Chondrocyte (in vitro differentiated cells): ENCODE measurements around the gene RTL5. TPM values are rescaled to one million over a fixed set of nuclear protein-coding genes. Genes with fewer than 3 reads are reported as not detected.

Experiments used
- DNase-seq: peaks from one replicate; pipeline ENCODE4 v3.0.0; 2021; ENCODE audit warnings: mixed read lengths, low spot score
- H3K27ac Mint-ChIP-seq: one replicate; pipeline ENCODE4 v1.8.0; 2021; ENCODE audit warnings: mild to moderate bottlenecking, moderate library complexity, mixed read lengths; ENCODE audit not compliant: unreplicated experiment
- H3K27me3 Mint-ChIP-seq: 2 replicates; pipeline ENCODE4 v1.8.0; 2021; ENCODE audit warnings: low read depth, mixed read lengths
- H3K36me3 Mint-ChIP-seq: 2 replicates; pipeline ENCODE4 v1.8.0; 2021; ENCODE audit warnings: low read depth, mixed read lengths
- H3K4me1 Mint-ChIP-seq: 2 replicates; pipeline ENCODE4 v1.8.0; 2021; ENCODE audit warnings: low read depth, mild to moderate bottlenecking, mixed read lengths
- H3K4me3 Mint-ChIP-seq: one replicate; pipeline ENCODE4 v1.8.0; 2021; ENCODE audit warnings: mild to moderate bottlenecking, moderate library complexity, mixed read lengths; ENCODE audit not compliant: unreplicated experiment
- H3K9me3 Mint-ChIP-seq: 2 replicates; pipeline ENCODE4 v1.8.0; 2021; ENCODE audit warnings: low read depth, mixed read lengths
- CTCF ChIP-seq: fragments of 200-600 bp; sonication (generic); IDR thresholded peaks from 2 replicates; pipeline ENCODE4 v1.5.0; 2021; ENCODE audit warnings: antibody characterized with exemption, mild to moderate bottlenecking, moderate library complexity
- total RNA-seq: library from RNA; stranded (reverse); gene quantifications from 3 replicates; pipeline ENCODE4 v1.2.1, GENCODE V29; 2021

Gene RTL5
- total RNA-seq, 1 donor from 2014 or later = 14.1 TPM

GRCh38 chrX:72113461-72113860 lies 18.3 kb downstream of the RTL5 start:
- no peak overlapping the region for H3K4me3 Mint-ChIP-seq
- H3K36me3 Mint-ChIP-seq = no peaks in the 10 kb centered on the region
- DNase-seq = no peak
- no peaks in the 10 kb centered on the region for H3K9me3 Mint-ChIP-seq
- H3K4me1 Mint-ChIP-seq = peaks cover 4% of the 10 kb centered on the region
- TF ChIP-seq CTCF = no peak
- no peaks in the 10 kb centered on the region for H3K27me3 Mint-ChIP-seq
- no peak overlapping the region for H3K27ac Mint-ChIP-seq

- no peak for TF ChIP-seq CTCF
- H3K27me3 Mint-ChIP-seq = no peaks in the 10 kb centered on the region
- H3K4me1 Mint-ChIP-seq = peaks cover 4% of the 10 kb centered on the region
- peaks cover 3% of the 10 kb centered on the region for H3K9me3 Mint-ChIP-seq
- DNase-seq = no peak
- H3K4me3 Mint-ChIP-seq = no peak overlapping the region
- no peak overlapping the region for H3K27ac Mint-ChIP-seq
- H3K36me3 Mint-ChIP-seq = no peaks in the 10 kb centered on the region
Measured at GRCh38 chrX:72110876-72111708, 20.6 kb downstream of the RTL5 start.

GRCh38 chrX:72110051-72110875 lies 21.5 kb downstream of the RTL5 start:
- no peak for TF ChIP-seq CTCF
- Mint-ChIP-seq H3K4me1 (peaks cover 4% of the 10 kb centered on the region), H3K27ac (no peak overlapping the region), H3K4me3 (no peak overlapping the region), H3K27me3 (no peaks in the 10 kb centered on the region), H3K9me3 (peaks cover 3% of the 10 kb centered on the region), H3K36me3 (no peaks in the 10 kb centered on the region)
- no peak for DNase-seq

- DNase-seq = no peak
- Mint-ChIP-seq H3K27ac (no peak overlapping the region), H3K36me3 (no peaks in the 10 kb centered on the region), H3K4me1 (peaks cover 4% of the 10 kb centered on the region), H3K27me3 (no peaks in the 10 kb centered on the region), H3K4me3 (no peak overlapping the region), H3K9me3 (peaks cover 3% of the 10 kb centered on the region)
- no peak for TF ChIP-seq CTCF
Measured at GRCh38 chrX:72108666-72109065, 23.0 kb downstream of the RTL5 start.

GRCh38 chrX:72107841-72108595 lies 23.7 kb downstream of the RTL5 start:
- TF ChIP-seq CTCF = no peak
- peaks cover 3% of the 10 kb centered on the region for H3K9me3 Mint-ChIP-seq
- DNase-seq = no peak
- no peak overlapping the region for H3K4me3 Mint-ChIP-seq
- H3K36me3 Mint-ChIP-seq = no peaks in the 10 kb centered on the region
- no peaks in the 10 kb centered on the region for H3K27me3 Mint-ChIP-seq
- H3K27ac Mint-ChIP-seq = no peak overlapping the region
- H3K4me1 Mint-ChIP-seq = peaks cover 4% of the 10 kb centered on the region
